Endothelial cell (in vitro differentiated cells): ENCODE results near the gene ATG7. TPM values are rescaled to one million over a fixed set of nuclear protein-coding genes. Genes with fewer than 3 reads are reported as not detected.
A peak's percentile ranks its signal among the peaks of the same experiment; 100 is the strongest.
"Not testable (repeated sequence)": the region's sequence is repeated elsewhere in the genome, so short reads cannot be mapped to it uniquely, and the experiment has no call there.

Source experiments
- DNase-seq: peaks from one replicate; pipeline ENCODE4 v3.0.0; 2021; ENCODE audit warnings: low spot score
- H3K27ac Mint-ChIP-seq: one replicate; pipeline ENCODE4 v1.8.0; 2021; ENCODE audit warnings: mixed read lengths, inconsistent platforms; ENCODE audit not compliant: unreplicated experiment
- H3K27me3 Mint-ChIP-seq: one replicate; pipeline ENCODE4 v1.8.0; 2021; ENCODE audit warnings: mild to moderate bottlenecking, moderate library complexity, mixed read lengths, inconsistent platforms; ENCODE audit not compliant: unreplicated experiment
- H3K36me3 Mint-ChIP-seq: one replicate; pipeline ENCODE4 v1.8.0; 2021; ENCODE audit warnings: mild to moderate bottlenecking, low read depth, mixed read lengths, inconsistent platforms; ENCODE audit not compliant: unreplicated experiment
- H3K4me1 Mint-ChIP-seq: one replicate; pipeline ENCODE4 v1.8.0; 2021; ENCODE audit warnings: mild to moderate bottlenecking, mixed read lengths, inconsistent platforms; ENCODE audit not compliant: unreplicated experiment
- H3K4me3 Mint-ChIP-seq: one replicate; pipeline ENCODE4 v1.8.0; 2021; ENCODE audit warnings: mild to moderate bottlenecking, mixed read lengths, inconsistent platforms; ENCODE audit not compliant: unreplicated experiment
- H3K9me3 Mint-ChIP-seq: one replicate; pipeline ENCODE4 v1.8.0; 2021; ENCODE audit warnings: mixed read lengths, inconsistent platforms; ENCODE audit not compliant: unreplicated experiment
- CTCF ChIP-seq: fragments of 200-600 bp; sonication (generic); IDR thresholded peaks from one replicate; pipeline ENCODE4 v1.5.0; 2021; ENCODE audit warnings: antibody characterized with exemption; ENCODE audit not compliant: unreplicated experiment
- total RNA-seq: library from RNA; stranded (reverse); fragmentation: NEBNext Ultra II Directional; extraction: Animal tissue kit (Norgen Biotek cat#: 25700); gene quantifications from one replicate; pipeline ENCODE4 v1.2.1, GENCODE V29; 2021; ENCODE audit not compliant: unreplicated experiment

The ATG7 gene
- total RNA-seq, 1 donor from 2014 or later = 30.6 TPM

GRCh38 chr3:11522398-11522715 is 250.2 kb downstream of the ATG7 start:
- H3K27me3 Mint-ChIP-seq = peaks cover 5% of the 10 kb centered on the region
- H3K4me3 Mint-ChIP-seq = no peak overlapping the region
- H3K4me1 Mint-ChIP-seq = peaks cover 15% of the 10 kb centered on the region
- TF ChIP-seq CTCF = no peak
- H3K36me3 Mint-ChIP-seq = no peaks in the 10 kb centered on the region
- no peaks in the 10 kb centered on the region for H3K9me3 Mint-ChIP-seq
- DNase-seq = no peak
- H3K27ac Mint-ChIP-seq = no peak overlapping the region

- no peaks in the 10 kb centered on the region for H3K36me3 Mint-ChIP-seq
- H3K4me1 Mint-ChIP-seq = peaks cover 9% of the 10 kb centered on the region
- no peaks in the 10 kb centered on the region for H3K27me3 Mint-ChIP-seq
- peak overlapping the region; percentile 34 for H3K27ac Mint-ChIP-seq
- H3K9me3 Mint-ChIP-seq = no peaks in the 10 kb centered on the region
- H3K4me3 Mint-ChIP-seq = no peak overlapping the region
- TF ChIP-seq CTCF = no peak
- no peak for DNase-seq
These were observed 250.9 kb downstream of the ATG7 start for GRCh38 chr3:11522953-11523571.

DNA sequence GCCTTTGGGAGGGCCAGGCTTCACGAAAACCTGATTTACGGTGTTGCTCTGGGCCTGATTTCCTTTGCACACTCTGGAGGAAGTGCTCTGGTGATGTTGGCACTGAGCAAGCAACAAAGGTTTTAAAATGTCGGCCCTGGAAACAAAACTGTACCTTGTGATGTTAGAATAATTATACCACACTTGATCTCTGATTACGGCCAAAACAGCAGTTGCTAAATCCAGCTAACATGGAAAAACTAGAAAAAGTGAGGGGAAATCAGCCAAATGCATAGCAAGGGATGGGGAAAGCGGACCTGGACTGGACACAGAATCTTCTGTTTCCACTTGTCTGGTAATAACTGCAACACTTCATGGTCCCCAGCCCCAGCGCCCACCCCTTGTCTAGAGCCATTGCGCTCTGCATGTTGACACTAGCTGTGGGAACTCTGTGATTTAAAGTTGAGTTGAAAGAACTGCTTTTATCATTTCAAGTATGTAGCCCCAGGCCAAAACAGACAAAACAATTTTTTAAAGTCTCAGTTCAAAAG is 251.4 kb downstream of the ATG7 start:
- H3K4me3 Mint-ChIP-seq = no peak overlapping the region
- TF ChIP-seq CTCF = no peak
- no peaks in the 10 kb centered on the region for H3K27me3 Mint-ChIP-seq
- peak overlapping the region; percentile 34 for H3K27ac Mint-ChIP-seq
- H3K4me1 Mint-ChIP-seq = peaks cover 9% of the 10 kb centered on the region
- H3K36me3 Mint-ChIP-seq = no peaks in the 10 kb centered on the region
- DNase-seq = no peak
- no peaks in the 10 kb centered on the region for H3K9me3 Mint-ChIP-seq

DNA sequence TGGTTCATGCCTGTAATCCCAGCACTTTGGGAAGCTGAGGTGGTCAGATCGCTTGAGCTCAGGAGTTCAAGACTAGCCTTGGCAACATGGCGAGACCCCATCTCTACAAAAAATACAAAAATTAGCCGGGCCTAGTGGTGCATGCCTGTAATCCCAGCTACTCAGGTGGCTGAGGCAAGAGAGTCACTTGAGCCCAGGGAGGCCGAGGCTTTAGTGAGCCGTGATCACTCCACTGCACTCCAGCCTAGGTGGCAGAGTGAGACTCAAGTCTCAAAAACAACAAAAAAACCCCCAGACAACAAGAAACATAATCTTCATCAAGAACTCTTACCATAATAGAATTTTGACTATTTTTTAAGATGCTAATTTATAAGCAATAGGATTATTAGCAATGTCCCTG is 253.9 kb downstream of the ATG7 start:
- not testable (repeated sequence) for H3K4me3 Mint-ChIP-seq, DNase-seq, H3K9me3 Mint-ChIP-seq, H3K27me3 Mint-ChIP-seq, H3K27ac Mint-ChIP-seq, H3K4me1 Mint-ChIP-seq, H3K36me3 Mint-ChIP-seq

DNA sequence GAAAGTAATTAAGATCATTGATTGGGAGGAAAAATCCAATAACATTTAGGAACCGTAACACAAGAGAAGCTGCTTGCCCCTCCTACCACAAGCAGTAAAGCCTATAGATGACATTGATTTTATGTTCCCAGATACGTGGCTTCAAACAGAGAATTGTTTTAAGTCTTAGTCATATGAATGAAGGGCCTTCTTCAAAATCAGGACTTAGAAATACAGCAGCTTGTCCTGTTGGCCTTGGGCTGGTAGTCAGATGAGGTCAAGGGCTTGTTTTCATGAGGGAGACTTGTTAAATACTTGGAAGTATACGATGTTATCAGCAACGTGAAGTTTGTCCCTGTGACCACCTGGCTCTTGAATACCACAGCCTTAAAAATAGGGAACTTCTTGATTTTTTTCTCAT is 257.1 kb downstream of the ATG7 start:
- Mint-ChIP-seq H3K4me1 (no peaks in the 10 kb centered on the region), H3K9me3 (no peaks in the 10 kb centered on the region), H3K27me3 (peaks cover 2% of the 10 kb centered on the region), H3K4me3 (no peak overlapping the region), H3K27ac (no peak overlapping the region), H3K36me3 (no peaks in the 10 kb centered on the region)
- DNase-seq = no peak
- TF ChIP-seq CTCF = no peak
